GM12874 (cell line): ENCODE results near the gene TPX2.

Experiments
- TF ChIP-seq, protein P1 (sequence below): IDR thresholded peaks from 2 replicates; pipeline ENCODE4 v1.5.1; 2011; ENCODE audit warnings: low read depth, mild to moderate bottlenecking, control low read depth, low read length, moderate library complexity; ENCODE audit not compliant: insufficient read depth

Gene TPX2

DNA sequence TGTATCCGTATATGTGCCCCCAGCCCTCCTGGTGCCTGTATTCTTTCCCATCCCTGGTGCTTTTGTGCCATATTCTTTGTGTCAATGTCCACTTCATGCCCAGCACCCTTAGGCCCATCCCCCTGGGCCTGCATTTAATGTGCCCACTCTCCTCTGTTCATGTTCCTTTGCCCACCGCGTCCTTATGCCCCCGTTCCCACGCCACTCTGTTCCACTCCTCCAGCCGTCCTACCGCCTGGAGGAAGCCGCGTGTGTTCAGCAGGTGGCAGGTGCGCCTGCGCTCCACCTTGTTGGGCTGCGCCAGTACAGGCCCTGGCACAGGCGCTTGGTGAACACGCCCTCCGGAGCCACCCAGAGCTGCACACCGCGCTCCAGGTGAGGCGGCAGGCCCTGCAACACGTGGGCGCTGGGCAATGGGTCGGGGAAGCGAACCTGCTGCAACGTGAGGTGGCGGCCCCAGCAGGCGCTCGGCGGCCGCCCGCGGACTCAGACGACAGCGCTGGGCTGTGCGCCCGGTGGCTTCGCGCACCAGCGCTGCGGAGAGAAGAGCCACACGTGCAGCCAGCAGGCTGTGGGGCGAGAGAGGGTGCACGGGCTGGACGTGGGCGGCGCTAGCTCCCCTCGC, 110.3 kb downstream of the TPX2 start:
- TF ChIP-seq, protein P1, sequence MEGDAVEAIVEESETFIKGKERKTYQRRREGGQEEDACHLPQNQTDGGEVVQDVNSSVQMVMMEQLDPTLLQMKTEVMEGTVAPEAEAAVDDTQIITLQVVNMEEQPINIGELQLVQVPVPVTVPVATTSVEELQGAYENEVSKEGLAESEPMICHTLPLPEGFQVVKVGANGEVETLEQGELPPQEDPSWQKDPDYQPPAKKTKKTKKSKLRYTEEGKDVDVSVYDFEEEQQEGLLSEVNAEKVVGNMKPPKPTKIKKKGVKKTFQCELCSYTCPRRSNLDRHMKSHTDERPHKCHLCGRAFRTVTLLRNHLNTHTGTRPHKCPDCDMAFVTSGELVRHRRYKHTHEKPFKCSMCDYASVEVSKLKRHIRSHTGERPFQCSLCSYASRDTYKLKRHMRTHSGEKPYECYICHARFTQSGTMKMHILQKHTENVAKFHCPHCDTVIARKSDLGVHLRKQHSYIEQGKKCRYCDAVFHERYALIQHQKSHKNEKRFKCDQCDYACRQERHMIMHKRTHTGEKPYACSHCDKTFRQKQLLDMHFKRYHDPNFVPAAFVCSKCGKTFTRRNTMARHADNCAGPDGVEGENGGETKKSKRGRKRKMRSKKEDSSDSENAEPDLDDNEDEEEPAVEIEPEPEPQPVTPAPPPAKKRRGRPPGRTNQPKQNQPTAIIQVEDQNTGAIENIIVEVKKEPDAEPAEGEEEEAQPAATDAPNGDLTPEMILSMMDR, result no peak
